HG02759 (cell line): ENCODE measurements around the gene PCNX1.
"Not testable (repeated sequence)": the region's sequence is repeated elsewhere in the genome, so short reads cannot be mapped to it uniquely, and the experiment has no call there.

ENCODE experiments used
- ATAC-seq: cut with Tn5 transposase; IDR thresholded peaks from one replicate; pipeline ENCODE4 v1.9.1; 2021; ENCODE audit warnings: mild to moderate bottlenecking, moderate library complexity; ENCODE audit not compliant: unreplicated experiment

Gene PCNX1

DNA sequence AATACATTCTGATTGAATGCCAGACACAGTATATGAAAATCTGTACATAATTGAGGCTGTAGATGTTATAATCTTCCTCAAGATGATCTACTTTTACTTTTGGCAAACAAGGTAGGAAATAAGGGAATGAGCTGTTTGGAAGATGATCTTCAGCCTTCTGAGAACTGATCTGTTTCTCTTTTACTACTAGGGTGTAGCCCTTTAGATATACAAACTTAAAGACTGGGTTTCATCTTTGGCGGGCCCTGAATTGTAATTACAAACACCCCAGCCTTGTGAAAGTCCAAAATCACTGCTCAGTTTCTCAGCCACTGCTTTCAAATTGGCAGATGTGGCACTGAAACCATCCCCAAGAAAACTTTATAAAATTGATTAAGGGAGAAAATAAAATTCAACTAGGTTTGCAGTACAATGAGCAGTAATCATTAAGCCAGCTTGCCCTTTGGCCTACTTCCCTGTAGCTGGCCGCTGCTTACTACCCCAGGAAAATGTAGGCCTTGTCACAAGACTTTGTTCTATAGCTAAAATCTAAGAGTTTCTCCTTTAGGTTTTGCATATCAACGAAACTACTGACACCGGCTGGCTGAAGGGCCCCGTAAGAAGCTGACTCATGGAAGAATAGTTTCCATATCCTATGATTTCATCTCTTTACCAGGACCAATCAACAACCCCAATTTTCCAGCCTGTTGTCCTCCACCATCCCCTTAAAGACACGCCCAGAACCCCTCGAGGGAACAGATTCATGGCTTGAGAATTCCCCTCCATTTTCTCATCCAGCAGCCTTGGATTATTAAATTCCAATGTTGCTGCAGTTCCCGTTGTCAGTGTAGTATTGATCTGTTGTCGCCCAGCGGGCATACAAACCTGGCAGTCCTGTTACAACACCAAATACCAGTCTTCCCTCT lies 210.8 kb downstream of the PCNX1 start:
- no peak for ATAC-seq

DNA sequence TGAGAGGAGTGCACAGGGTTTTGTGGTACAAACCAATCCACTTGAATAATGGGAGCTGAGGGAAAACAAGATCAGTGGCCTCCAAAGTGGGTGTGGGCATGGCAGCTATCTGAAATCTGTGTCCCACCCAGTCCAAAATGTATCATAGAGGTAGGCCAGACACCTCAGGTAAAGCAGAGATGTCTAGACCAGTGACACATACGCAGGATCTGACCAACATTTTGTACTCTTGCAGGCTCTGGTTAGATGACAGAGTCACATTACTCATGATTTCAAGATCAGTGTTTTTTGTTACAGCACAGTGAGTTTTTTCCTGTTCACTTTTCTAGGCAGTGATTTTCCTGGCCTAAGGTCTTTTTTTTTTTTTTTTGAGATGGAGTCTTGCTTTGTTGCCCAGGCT lies 211.8 kb downstream of the PCNX1 start:
- no peak for ATAC-seq

DNA sequence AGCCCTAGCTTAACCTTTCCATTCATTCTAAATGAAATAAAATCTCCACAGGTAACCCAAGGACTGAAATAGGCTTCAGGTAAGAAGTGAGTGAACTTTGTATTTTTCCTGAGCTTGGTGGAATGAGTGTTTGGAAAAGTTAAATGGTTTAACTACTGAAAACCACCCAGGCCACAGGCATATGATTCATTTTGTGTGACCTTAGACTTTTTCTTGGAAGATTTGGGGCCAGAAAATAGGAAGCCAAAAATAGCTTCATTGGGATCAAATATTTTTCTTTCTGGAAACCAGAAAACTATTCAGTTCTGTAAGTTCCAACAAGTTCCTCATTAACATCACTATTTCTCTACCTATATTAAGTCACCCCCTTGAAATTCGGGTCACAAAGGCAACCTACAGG lies 212.6 kb downstream of the PCNX1 start:
- ATAC-seq, result no peak

DNA sequence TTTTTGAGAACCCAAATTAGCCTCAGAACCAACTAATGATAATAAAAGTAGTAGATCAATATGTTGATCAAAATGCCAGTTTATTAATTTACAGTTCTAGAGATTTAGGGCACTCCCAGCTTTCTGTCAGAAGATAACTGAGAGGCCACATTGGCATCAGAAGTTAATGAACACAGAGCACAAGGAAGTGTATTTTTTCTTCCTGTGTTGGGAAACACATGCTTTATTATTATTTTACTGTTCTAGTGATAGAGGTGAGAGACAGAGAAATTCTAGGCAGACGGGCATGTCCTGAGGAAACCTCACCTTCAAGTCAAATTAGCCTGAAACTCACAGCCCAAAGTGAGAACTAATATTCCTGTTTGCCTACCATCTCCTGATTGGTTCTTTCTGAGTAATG lies 213.7 kb downstream of the PCNX1 start:
- no peak for ATAC-seq

DNA sequence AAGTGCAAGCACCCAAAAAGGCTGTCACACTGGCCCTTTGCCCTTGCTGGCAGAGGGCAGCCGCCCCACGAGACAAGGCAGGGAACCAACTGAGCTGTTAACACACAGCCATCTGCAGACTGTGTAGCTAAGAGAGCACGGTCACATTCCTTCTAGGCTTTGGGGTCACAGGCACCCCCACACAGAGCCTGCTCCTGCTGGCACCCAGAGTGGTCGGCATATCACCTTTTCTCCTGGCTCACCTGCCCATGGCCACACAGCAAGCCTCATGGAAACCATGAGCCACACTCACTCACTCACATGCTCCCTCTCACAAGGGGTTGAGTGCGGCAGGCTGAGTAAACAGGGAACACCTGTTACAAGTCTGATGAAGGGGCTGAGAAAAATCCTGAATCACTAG lies 214.5 kb downstream of the PCNX1 start:
- no peak for ATAC-seq

DNA sequence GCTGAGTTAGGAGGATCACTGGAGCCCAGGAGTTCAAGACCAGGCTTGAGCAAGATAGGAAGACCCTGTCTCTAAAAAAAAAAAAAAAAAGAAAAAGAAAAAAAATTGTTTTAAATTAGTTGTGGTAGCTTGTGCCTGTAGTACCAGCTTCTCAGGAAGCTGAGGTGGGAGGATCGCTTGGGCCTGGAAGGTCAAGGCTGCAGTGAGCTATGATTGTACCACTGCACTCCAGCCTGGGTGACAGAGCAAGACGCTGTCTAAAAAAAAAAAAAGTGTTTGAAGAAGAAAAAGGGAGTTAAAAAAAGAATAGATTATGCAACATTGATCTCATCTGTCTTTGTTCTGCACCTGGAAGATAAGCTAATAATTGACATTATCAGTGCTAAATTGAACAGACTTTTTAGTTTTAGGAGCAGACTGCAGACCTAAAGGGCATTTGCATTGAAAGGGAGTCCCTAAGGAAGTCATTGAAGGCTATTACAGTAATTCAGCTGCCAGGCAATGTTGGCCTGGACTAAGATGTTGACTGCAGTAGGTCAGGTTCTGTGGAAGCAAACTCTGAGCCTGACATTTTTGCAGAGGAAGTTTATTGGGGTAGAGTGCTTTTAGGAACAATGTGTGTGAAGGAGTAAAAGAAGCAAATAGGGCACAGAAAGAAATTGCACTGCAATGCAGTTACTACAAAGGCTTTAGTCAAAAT lies 215.8 kb downstream of the PCNX1 start:
- no peak for ATAC-seq

DNA sequence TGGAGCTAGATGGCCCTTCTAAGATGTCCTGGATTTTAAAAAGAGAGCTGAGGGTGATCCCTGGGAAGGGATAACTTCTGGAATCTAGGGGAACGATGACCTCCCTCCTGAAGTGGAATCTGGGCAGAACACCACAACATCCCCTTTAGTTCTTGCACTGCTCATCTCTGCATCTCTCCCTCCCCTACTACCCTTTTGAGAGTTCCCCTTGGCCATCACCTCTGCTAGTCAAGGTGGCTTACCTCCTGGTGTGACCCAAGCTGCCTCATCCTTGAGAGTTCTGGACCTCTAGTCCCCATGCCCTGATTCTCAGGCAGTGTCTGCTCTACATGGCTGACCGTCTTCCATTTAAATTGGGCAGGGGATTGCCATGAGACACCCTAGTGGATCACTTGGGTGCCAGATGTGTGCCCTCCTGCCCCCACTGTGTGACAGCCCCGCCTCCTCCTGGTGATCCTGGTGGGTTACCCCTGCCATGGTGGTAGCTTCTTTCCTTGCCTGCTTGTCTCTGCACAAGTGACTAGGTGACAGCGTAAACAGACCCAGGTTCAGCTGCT lies 216.4 kb downstream of the PCNX1 start:
- ATAC-seq, result no peak

DNA sequence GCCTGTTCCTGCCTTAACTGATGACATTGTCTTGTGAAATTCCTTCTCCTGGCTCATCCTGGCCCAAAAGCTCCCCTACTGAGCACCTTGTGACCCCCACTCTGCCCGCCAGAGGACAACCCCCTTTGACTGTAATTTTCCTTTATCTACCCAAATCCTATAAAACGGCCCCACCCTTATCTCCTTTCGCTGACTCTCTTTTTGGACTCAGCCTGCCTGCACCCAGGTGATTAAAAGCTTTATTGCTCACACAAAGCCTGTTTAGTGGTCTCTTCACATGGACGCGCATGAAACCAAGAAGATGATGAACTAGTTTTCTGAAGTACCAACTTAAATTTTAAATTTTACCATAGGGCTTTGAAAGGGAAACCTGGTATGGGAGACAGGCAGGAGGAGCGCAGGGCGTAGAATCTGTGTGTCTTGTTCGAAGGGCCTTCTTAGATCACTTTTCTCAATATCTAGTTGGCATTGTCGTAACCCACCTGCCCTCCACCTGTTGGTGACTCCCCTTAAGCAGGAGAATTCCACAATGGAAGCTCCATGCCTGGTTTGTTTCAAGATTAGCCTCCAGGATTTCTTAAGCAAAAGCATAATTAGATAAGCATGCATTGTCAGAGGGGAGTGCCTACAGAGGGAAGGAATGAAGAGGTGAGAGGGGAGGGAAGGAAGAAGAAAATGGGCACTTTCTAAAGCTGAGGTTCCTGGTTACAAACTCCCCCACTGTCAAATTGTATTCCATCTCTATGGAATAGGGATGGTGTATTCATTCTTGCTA lies 222.6 kb downstream of the PCNX1 start:
- not testable (repeated sequence) for ATAC-seq

DNA sequence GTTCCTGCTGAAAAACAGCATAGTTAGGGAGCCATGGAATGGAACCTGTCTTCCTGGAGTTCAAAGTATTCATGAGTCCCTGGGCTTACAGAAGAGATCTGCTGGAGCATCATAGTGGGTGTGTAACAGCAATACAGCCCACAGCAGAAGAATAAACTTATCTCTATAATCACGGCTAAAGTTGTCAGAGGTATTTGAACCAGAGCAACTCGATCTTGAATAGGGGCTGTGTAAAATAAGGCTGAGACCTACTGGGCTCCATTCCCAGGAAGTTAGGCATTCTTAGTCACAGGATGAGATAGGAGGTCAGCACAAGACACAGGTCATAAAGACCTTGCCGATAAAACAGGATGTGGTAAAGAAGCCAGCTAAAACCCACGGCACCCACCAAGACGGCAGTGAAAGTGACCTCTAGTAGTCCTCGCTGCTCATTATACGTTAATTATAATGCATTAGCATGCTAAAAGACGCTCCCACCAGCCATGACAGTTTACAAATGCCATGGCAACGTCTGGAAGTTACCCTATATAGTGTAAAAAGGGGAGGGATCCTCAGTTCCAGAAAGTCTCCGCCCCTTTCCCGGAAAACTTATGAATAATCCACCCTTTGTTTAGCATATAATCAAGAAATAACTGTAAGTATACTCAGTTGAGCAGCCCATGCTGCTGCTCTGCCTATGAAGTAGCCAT lies 223.4 kb downstream of the PCNX1 start:
- no peak for ATAC-seq

DNA sequence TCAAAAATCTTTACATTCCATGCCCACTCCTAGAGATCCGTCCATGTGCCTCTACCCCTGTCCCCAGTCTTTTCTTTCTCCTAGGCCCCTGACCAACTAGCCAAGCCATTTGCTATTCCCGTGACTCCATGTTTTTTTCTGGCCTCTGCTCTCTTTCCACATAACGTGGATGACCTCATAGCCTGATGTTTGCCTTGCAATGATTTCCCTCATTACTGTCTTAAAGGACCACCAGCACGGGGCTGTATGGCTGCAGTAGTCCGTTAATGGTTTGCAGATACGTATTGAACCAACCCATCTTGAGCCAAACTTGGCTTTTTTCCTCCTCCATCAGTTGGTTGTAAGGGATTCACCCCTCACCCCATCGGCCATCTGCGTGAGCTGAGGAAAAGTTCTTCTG lies 226.0 kb downstream of the PCNX1 start:
- no peak for ATAC-seq

DNA sequence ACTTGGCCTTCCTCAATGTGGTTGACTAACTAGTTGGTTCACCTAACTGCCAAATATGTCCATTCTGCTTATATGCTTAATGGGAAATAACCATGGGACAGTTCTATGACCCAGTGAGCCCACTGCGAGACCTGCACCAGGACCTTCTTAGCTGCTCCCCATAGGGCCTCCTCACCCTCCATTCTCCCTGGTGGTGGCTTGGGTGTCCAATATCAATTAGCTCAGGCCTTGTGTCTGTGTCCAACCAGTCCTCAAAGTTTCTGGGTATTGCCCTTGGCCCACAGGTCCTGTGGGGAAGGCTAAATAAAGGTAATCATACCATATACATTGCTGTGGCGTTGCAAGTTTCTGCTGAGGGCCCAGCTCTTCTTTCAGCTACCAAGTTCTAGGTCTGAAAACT lies 228.2 kb downstream of the PCNX1 start:
- ATAC-seq, result no peak

DNA sequence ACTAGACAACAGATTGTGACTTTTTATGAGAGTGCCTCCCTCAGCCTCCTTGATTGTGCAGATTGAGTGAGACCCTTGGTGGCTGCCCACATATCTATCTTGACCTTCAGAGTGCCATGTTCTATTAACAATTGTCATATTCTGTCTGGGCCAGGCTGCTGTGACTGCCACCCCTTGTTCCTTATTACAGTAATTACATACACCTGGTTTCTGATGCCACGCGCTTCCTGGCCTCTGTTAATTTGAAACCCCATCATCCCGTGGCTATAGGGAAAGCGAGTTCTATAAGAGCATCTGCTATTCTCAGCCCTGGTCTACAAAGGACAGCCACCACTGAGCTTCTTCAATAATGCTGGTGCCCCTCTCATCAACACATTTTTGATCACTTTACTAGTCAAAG lies 228.7 kb downstream of the PCNX1 start:
- ATAC-seq, result no peak

DNA sequence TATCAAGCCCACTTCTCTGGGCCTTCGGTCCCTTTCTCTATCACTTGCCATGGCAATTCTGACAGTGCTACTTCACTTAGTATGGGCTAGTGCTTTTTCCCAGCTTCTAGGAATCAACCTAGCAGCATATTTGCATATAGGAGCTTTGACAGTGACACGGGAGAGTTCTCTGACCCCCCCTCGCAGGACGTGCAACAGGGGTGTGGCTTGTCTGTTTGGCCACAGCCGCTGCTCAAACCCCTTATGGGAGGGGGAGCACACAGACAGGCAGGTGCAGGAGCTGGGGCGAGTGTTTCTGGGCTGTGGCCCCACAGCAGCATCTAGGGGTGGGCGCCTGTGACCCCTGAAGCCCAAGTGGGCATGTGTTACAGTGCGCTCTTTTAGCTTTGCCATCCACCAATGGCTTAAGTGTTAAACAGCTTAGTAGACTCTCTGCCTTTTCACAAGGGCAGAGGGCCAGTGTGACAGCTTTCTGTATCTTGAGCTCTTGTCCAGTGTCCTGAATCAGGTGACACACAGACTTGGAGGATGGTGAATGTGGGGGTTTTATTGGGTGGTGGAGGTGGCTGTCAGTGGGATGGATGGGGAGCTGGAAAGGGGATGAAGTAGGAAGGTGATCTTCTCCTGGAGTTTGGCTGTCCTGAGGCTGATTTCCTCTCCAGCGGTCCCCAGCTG lies 229.3 kb downstream of the PCNX1 start:
- no peak for ATAC-seq

DNA sequence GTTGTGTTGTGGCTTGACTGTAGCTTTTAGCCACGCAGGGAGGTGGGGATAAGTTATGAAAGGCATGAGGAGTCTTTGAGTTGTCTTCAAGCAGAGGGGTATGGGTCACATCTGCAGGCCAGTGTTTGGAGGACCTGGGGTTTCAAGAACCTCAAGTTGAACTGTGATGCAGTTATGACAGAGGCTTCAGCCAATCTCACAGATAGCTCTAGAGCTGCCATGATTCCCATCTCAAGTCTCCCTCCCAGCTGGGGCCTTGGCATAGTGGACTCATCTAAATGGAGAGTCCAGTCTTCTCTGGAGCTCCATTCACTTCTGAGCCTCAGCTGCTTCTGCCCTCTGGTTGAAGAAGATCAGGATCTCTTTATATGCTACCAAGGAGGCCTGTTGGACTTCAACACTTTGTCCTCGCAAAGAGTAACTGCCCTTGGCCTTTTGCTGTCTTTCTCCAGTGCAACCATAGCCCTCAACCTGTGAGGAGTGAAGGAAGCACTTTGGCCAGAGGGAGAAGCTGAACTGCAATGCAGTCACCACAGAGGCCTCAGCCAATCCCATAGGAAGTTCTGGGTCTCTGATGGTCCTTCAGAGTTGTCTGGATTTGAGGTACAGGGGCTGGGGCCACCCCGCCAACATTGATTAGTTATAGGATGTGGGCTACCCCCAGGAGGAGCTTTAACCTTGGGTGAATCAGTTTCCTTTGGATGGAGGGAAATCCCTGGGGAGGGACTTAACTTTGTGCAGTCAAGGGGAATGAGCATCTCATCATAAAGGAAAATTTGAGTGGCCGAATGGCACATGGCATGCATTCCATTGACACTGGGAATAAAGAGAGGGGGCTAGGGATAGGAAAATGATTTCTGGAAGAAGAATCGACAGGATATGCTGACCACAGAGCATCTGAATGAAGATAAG lies 230.5 kb downstream of the PCNX1 start:
- ATAC-seq, result no peak

DNA sequence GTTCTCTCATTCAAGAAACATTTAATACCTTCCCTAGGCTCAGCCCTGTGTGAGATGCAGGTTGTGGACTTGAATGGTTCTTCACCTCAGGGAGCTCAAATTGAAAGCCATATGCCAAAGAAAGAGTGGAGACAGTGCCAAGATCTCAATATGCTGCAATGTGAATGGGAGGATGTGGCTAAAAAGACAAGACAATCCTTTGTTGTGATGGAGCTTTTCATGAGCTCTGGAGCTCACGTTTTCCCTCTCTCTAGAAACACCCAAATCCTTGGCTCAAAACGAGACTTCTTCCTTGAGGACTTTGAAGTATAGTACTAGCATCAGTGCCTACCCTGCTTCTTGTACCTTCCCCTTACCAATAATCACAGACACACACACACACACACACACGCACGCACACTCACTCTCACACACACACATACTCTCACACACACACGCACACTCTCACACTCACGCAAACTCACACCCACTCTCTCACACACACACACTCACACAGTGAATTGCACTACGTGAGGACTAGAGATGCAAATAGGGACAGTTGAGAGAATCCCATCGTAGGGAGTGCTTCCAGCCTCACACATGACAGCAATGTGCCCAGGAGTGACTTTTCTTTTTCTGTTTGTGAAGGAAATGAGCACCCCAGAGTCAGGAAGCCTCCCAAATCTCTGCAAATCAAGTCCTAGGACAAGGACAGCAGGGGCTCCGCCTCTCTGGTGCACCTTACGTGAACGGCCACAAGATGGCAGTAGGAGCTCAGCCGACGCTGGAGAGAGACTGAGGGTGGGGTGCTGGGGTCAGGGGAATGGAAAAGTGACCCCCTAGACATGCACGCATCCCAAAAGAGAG lies 231.4 kb downstream of the PCNX1 start:
- ATAC-seq, result no peak

DNA sequence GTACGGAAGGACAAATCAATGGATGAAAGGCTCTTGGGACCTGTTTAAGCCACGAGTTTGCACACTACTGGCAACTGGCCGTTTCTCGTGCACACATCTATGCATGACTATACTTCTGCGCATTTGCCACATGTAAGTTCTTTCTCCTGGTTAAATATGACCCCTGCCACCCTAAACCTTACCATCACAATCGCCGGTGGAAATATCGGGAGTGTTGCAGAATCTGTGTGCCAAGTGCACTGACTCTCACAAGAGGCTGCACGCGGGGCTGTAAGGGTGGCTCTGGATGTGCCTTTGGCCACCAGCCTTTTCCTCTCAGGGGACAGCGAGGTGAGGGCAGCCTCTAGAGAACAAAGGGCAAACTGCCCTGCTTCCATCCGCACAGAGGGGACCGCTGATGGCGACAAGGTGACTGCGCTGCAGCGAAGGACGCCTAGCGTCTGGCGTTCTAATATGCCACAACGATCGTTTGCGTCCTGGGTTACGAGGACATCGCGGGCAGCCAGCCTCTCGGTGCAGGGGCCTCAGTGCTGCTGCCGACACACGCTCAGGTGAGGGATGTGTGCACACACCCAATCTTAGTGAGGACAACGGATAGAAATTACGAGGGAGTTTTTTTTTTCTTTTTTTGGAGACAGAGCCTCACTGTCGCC lies 232.2 kb downstream of the PCNX1 start:
- ATAC-seq, result no peak

DNA sequence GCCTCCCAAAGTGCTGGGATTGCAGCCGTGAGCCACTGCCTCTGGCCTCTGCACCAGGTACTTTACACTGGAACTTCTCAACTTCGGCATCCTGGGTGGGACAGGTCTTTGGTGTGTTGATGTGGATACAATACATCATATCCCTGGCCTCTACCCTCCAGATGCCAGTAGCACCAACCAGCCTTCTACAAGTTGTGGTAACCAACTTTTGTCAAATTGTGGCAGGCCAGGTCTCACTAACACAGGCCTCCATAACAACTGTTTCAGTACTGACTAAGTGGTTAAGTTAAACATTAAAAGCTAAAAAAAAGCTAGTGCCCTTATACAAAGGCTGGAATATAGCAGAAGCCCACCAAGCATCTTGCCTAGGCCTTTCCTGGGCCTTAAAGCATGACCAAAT lies 232.9 kb downstream of the PCNX1 start:
- ATAC-seq, result no peak
